GM12872 (cell line): ENCODE data around the gene LCN9.

Experiments used
- TF ChIP-seq, protein P1 (sequence below): IDR thresholded peaks from 3 replicates; pipeline ENCODE4 v1.5.1; 2011; ENCODE audit warnings: low read depth, mild to moderate bottlenecking, low read length, moderate library complexity; ENCODE audit not compliant: insufficient read depth

LCN9 gene

DNA sequence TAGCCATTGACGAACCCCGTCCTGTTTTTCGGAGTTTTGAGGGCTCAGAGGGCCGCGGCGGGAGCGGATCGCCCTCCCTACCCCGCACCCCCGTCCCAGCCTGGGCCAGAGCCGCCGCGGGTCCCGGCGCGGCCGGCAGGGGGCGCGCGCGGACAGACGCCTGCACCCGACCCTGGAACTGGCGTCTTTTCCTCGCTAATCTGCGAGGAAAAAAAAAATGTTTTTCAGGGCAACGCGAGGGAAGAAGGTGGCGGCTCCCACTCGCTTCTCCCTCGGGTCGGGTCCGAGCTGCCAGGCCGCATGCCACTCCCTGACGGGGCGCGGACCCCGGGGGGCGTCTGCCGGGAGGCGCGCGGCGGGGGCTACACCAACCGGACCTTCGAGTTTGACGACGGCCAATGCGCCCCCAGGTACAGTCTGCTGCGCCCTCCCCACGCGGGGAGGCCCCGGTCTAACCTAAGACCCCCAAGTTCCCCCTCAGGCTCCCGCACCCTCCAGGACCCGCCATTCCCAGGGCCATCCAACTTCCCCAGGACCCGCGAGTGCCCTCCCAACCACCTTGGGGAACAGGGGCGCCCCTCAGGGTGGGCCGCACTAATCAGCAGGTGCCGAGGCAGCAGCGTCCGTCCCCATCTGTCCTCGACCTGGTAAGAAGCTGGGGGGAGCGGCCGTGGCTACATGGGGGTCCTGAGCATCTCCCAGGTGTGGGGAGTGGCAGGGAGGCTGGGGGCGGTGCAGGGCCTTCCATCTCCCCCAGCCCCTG is 39.0 kb downstream of the LCN9 start, which contains the start of gene KCNT1:
Gene KCNT1 (plus strand): TSS at position 227 of the 763 bp plus-strand sequence. CDS start 74 bp downstream, at position 301.
- TF ChIP-seq, protein P1, sequence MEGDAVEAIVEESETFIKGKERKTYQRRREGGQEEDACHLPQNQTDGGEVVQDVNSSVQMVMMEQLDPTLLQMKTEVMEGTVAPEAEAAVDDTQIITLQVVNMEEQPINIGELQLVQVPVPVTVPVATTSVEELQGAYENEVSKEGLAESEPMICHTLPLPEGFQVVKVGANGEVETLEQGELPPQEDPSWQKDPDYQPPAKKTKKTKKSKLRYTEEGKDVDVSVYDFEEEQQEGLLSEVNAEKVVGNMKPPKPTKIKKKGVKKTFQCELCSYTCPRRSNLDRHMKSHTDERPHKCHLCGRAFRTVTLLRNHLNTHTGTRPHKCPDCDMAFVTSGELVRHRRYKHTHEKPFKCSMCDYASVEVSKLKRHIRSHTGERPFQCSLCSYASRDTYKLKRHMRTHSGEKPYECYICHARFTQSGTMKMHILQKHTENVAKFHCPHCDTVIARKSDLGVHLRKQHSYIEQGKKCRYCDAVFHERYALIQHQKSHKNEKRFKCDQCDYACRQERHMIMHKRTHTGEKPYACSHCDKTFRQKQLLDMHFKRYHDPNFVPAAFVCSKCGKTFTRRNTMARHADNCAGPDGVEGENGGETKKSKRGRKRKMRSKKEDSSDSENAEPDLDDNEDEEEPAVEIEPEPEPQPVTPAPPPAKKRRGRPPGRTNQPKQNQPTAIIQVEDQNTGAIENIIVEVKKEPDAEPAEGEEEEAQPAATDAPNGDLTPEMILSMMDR = peak; percentile 75

GRCh38 chr9:135703726-135704125 is 40.6 kb downstream of the LCN9 start:
- TF ChIP-seq, protein P1 = no peak

DNA sequence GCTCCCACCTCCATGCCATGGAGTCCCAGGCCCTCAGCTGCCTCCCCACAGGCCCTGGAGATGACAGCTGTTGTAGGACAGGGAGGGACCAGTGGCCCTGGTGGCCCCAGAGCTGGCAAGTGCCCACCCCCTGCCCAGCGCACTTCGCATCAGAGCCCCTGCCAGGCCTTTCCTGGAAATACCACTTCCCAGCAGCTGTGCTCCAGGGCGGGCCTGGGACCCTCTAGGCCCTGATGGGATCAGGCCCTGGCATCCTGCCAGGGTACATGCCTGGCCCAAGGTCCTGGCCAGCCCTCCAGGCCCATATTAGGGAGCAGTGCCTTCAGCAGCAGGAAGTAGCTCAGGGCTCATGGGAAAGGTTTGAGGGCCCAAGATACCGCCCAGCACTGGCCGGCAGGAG is 41.4 kb downstream of the LCN9 start:
- TF ChIP-seq, protein P1 = no peak

DNA sequence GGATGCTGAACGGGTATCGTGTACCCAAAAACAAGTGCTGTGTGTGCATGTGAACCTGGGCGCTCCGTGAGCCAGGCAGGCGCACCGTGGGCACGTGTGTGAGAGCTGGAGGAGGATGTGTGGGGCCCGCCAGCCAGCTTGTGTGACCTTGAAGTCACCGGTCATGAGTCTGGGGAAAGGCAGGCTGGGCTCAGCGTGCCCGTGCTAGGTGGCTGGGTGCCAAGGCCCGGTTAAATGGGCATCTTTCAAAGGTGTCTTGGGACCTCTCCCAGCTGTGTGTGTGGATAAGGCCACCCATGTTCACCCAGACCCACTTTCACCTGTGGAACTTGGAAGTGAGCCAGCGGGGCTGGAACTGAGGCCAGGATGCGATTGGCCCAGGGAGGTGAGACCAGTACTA is 42.3 kb downstream of the LCN9 start:
- TF ChIP-seq, protein P1 = no peak

- TF ChIP-seq, protein P1 = no peak
These were observed 43.2 kb downstream of the LCN9 start for GRCh38 chr9:135706288-135706687.

DNA sequence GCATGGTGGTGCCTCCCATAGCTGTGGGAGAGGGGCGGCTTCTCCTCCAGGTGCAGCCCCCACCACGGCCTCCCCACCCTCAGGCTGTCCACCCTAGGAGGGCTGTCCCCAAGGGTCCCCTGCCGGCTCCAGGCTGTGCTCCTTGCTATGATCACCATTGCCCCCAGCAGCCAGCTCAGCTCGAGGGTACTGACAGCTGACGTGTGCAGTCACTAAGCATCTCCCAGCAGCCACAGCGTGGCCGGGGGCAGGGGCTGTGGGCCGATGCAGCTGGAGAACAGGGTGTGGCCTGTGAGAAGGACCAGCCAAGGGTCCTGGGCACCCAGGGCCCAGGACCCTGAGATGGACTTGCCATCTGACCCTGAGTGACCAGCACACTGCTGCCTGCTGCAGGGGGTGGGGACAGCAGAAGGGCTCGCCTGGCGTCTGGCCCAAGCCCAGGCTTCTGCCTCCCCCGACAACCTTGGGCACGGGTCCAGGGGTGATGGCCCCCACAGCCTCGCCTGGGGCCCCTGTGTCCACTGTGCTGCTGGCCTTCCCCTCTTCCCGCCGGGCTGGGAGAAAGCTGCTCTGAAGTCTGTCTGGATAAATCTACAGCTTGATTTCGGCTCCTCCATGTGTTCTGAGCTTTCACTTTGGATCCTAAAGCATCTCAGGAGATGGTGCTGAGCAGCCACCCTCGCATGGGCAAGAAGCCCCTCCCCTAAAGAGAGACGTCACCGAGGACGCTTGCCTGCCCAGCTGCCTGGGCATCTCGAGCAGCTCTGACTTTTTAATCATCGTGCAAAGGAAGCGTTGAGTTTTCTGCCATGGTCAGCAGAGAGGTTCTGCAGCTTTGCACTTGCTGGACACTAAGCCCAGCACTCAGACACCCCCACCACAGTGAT is 44.4 kb downstream of the LCN9 start:
- TF ChIP-seq, protein P1 = no peak

- TF ChIP-seq, protein P1 = no peak
These were observed 45.1 kb downstream of the LCN9 start for GRCh38 chr9:135708164-135708563.
